Central memory CD4-positive, alpha-beta T cell (primary cell): ENCODE results near the gene SH3D21.

Experiments
- DNase-seq: peaks from one replicate; pipeline ENCODE4 v3.0.0; 2022

The SH3D21 gene

DNA sequence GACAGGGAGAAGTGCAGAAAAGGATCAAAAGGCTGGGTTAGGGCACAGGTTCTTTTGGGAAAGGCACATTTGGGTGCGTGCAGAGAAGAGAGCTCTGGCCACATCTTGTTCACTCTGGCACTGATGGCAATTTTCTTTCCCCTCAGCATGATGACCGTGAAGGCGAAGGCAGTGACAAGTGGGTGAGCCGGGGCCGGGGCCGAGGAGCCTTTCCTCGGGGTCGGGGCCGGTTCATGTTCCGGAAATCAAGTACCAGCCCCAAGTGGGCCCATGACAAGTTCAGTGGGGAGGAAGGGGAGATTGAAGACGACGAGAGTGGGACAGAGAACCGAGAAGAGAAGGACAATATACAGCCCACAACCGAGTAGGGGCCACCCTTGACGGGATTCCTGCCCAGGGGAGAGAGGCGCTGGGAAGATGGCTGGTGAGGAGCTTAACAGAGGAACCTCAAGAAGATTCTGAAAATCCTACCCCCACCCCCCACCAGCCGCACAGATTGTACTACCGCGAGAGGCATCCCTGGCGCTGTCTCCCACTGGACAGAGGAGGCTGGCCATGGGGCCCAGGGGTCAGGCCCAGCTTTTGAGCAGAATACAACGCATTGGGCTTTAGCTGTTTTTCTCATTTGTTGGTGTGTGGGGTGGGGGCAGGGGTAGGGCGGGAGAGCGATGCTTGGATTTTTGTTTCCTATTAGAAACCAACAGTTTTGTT lies 2.4 kb upstream of the SH3D21 start:
- DNase-seq: no peak

GRCh38 chr1:36304521-36304920 lies 1.6 kb upstream of the SH3D21 start:
- no peak for DNase-seq

- no peak for DNase-seq
Measured at GRCh38 chr1:36304970-36305914, 926 bp upstream of the SH3D21 start.

- no peak for DNase-seq
Measured at GRCh38 chr1:36305915-36306209, 306 bp upstream of the SH3D21 start.

DNA sequence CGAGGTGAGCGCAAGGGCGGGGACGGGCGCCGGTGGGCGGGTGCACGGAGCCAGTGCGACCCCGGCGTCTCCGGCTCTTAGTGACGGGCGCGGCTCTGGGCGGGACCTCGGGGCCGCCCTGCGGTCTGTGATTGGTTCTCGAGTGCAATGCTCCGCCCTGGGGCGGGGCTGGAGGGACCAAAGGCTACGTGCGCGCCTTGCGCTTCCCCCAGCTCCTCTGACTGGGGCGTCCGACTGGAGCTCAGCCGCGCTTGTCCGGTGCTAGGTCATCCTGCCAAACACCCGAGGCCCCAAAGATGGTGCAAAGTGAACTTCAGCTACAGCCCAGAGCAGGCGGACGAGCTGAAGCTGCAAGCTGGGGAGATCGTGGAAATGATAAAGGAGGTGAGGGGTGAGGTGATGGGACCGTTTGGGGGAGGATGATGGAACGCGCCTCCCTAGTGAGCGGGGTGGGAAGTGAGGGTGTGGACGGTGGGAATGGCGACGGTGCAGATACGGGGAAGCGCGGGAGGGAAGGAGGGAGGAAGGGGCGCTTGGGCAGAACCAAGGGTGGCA lies 811 bp downstream of the SH3D21 start:
- DNase-seq: peak; percentile 91

DNA sequence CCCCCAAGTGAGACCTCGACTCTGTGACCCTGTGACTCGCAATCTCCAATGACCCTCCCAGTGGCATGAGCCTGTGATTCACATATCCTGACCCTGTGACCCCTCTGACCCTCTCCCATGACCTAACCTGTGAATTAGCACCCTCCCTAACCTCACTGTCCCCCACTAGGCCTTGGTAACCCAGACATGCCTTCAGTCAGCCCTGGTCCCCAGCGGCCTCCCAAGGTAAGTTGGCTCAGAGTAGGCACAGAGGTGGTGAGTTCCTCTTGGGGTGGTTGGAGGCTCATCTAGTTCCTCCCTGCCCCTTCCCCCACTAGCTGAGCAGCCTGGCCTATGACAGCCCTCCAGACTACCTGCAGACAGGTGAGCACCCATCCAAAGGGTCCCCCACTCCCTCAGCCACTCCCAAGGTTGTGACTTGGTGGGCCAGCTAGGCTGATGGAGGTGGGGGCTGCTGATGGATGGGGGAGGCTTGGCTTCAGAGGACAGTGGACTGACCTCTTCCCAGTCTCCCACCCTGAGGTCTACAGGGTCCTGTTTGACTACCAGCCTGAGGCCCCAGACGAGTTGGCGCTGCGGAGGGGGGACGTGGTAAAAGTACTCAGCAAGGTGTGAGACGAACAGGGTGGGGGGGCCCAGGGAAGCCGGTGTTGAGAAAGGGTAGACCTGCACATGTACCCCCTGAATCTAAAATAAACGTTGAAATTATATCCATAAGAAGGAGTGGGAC lies 1.6 kb downstream of the SH3D21 start:
- no peak for DNase-seq

DNA sequence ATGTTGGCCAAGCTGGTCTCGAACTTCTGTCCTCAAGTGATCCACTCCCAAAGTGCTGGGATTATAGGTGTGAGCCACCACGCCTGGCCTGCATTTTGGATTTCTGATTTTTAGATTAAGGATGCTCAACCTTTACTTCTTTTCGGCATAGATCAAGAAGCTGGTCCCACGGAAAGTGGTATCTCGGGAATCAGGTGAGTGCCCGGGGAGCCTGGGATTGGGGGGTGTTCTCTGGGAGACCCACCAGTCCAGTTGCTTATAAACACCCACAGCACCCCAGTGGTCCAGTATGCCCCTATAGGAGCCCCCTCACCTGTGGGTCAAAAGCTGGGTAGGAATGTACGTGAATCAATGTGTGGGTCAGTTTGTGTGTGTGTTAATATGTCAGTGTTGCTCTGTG lies 3.2 kb downstream of the SH3D21 start:
- DNase-seq: no peak

GRCh38 chr1:36320291-36320761 lies 14.2 kb downstream of the SH3D21 start:
- no peak for DNase-seq

GRCh38 chr1:36320767-36321118 lies 14.6 kb downstream of the SH3D21 start:
- DNase-seq: no peak

DNA sequence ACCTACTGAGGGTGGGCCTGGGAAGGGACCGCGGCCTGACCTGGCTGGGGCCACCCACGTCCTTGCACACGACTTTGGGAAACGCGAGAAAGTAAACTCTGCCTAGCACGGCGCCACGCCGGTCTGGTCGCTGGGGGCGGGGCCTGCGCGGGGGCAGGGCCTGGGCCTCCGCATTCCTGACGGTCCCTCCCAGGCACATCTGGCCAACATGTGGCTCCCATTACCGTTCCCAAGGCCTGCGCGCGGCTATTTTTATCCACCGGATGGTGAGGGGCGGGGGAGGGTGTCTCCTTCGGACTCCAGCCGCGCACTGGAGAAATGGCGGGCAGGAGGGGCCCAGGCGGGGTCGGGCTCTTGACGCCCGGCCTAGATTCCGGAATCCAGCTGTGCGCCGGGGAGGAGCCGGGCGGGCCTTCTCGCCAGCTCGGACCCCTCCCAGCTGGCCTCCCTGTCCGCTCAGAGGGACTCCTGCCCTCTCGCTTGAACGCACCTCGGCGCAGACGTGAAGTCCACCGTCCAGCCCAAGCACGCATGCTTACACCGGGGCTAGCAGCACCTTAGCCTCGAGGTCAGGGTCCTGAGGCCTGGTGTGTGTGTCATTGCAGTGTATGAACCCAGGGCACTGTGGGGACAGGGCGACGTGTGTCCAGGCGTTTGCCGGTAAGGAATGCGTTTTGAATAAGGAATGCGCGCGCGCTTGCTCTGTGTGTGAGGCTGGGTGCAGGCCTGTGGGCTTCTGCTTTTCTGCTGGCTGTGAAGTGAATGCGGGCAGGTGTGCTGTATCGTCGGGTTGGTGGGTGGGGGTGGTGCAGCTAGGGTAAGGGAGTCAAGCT lies 15.2 kb downstream of the SH3D21 start:
- no peak for DNase-seq

DNA sequence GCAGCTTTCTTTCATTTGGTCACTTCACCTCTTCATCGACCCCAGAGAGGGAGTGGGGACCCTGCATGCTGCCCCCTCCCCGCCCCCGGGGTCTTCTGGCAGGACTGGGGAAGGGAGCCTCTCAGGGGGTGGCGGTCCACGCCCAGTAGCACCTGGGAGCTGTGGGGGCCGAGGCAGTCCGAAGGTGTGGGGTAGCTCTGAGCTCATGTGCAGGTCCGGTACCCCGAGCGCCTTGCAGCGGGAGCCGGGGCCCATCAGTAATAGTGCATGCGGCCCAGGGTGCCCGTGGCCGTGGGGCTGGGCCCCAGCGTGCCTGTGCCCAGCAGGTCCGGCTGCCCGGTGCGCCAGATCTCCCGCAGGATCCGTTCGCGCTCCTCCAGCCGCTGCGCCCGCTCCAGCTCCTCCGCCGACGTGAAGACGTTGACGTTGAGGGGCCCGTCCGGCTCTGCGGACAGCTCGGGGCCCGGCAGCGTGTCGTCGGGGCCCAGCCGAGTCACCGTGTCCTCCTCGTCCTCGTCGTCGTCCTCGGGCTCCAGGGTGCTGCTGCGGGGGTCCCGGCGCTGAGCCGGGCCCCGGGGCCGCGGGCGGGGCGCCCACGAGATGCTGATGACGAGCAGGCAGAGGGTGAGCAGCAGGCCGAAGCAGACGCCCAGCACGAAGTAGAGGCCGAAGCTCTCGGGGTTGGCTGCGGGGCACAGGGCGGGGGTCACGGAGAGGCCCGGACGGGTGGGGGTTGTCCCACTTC lies 16.0 kb downstream of the SH3D21 start:
- no peak for DNase-seq

DNA sequence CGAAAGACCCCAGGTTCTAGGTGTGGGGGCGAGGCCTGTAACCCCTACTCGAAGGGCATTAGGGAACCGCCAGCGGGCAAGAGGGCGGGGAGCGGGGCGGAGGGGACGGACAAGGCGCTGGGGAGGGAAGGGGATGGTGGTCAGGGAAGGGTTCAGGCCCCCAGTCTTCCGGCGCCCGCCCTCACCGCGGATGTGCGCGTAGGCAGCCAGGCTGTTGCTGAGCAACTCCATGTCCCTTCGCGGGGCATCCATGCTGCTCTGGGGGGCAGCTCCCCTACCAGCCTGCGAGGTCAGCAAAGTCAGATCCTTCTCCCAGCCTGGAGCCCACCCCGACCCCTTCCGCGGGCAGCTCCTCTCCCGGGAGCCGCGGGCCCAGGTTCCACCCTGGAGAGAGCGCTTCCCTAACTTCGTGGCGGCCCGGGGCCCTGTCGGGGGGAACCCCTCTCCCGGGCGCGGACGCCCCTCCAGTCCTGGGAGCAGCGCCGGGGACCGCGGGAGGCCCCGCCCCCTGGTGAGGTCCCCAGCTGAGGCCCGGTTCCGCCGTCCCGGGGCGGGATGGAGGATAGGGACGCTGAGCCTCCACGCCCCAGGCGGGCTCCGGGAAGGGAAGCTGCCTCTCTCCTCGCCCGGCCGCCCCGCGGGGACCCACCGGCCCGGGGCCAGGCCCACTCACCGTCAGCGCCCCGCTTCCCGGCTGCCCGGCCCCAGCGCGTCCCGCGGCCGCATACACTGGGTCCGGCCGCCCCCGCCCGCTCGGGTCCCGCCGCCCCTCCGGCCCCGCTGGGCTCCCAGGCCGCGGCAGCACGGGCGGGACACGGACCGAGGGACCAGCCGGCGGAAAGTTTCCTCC lies 16.8 kb downstream of the SH3D21 start:
- peak; percentile 29 for DNase-seq

GRCh38 chr1:36323636-36324352 lies 17.6 kb downstream of the SH3D21 start, which contains the start of gene EVA1B:
Gene EVA1B (minus strand): TSS chr1:36323645. CDS start chr1:36323037, 608 bp downstream.
- no peak for DNase-seq

DNA sequence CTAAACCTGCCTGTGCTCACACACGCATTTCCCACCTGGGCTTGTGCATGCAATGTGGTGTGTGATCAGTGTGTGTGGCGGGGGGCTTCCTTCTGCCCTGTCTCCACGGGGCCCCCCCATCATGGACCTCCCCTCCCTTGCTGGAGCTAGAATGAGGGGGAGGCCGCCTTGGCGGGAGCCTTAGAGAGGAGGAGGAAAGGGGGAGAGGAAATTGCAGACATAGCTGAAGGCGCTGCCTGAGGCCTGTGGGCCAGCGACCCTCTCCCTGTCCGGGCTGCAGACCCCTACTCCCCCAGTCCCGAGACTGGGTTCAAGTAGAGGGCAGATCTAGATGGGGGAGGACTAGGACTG lies 18.2 kb downstream of the SH3D21 start:
- no peak for DNase-seq

DNA sequence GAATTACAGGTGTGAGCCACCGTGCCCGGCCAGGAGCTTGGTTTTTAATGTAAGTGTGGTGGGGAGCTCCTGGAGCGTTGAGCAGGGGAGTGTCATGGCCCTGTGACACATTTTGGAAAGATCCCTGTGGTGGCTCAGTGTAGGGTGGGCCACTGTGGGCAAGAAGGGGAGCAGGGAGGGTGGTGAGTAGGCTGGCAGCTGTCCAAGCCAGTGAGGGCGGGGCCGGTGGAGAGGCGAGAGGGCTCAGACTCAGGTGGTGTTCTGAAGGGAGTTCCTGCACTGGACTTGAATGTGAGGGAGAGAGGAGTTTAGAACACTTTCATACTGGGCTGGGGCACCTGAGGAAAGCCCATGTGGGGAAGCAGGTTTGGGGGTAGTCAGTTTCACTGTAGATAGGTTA lies 20.3 kb downstream of the SH3D21 start:
- DNase-seq: no peak

- DNase-seq: no peak
Measured at GRCh38 chr1:36327421-36328087, 21.4 kb downstream of the SH3D21 start.

DNA sequence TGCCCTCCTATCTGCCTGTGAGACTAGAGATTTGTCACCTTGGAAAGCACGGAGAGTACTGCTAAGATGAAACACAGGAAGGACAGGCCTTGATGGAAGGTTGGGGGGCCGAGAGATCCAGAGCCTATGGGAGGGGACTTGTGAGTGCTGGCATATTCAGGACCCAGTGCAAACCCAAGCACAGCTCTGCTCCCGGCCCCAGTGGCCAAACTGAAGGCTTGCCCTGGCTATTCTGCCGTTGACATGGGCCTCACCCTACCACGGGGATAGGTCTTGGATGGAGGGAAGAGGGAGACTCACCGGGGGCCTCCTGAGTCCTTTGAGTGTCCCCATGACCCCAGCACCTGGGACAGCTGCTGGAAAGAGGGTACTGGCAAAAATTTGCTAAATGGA lies 21.9 kb downstream of the SH3D21 start:
- no peak for DNase-seq

GRCh38 chr1:36328713-36329112 lies 22.5 kb downstream of the SH3D21 start:
- DNase-seq: no peak

GRCh38 chr1:36329817-36330216 lies 23.6 kb downstream of the SH3D21 start:
- no peak for DNase-seq
